ENCODE results near the gene DOCK1. TPM values are rescaled to one million over a fixed set of nuclear protein-coding genes. Genes with fewer than 3 reads are reported as not detected.

The DOCK1 gene
- total RNA-seq, 1 donor from 2014 or later: 74.8 TPM

- Mint-ChIP-seq H3K36me3 (peaks cover 56% of the 10 kb centered on the region), H3K27ac (no peak overlapping the region), H3K4me3 (no peak overlapping the region), H3K27me3 (ENCODE audit: low read depth) (no peaks in the 10 kb centered on the region), H3K9me3 (no peaks in the 10 kb centered on the region), H3K4me1 (peaks cover 9% of the 10 kb centered on the region)
- no peak for TF ChIP-seq CTCF (IDR thresholded peaks at IDR 0.05; ENCODE audit: unreplicated experiment)
- peak in 1 of 2 experiments; percentile 27 for DNase-seq (ENCODE audit: low spot score in 2 of 2, unreplicated experiment in 2 of 2)
These were observed 128.9 kb downstream of the DOCK1 start for GRCh38 chr10:127034034-127034633.

GRCh38 chr10:127034790-127035189, 129.6 kb downstream of the DOCK1 start:
- no peak for DNase-seq (ENCODE audit: low spot score in 2 of 2, unreplicated experiment in 2 of 2)
- H3K36me3 Mint-ChIP-seq: peaks cover 60% of the 10 kb centered on the region
- no peak for TF ChIP-seq CTCF (IDR thresholded peaks at IDR 0.05; ENCODE audit: unreplicated experiment)
- H3K27ac Mint-ChIP-seq: no peak overlapping the region
- H3K27me3 Mint-ChIP-seq (ENCODE audit: low read depth): no peaks in the 10 kb centered on the region
- no peaks in the 10 kb centered on the region for H3K9me3 Mint-ChIP-seq
- no peak overlapping the region for H3K4me3 Mint-ChIP-seq
- H3K4me1 Mint-ChIP-seq: peaks cover 9% of the 10 kb centered on the region

GRCh38 chr10:127035827-127036226, 130.6 kb downstream of the DOCK1 start:
- H3K4me3 Mint-ChIP-seq: no peak overlapping the region
- H3K9me3 Mint-ChIP-seq: no peaks in the 10 kb centered on the region
- H3K4me1 Mint-ChIP-seq: peaks cover 9% of the 10 kb centered on the region
- H3K27ac Mint-ChIP-seq: no peak overlapping the region
- peaks cover 61% of the 10 kb centered on the region for H3K36me3 Mint-ChIP-seq
- TF ChIP-seq CTCF (IDR thresholded peaks at IDR 0.05; ENCODE audit: unreplicated experiment): no peak
- H3K27me3 Mint-ChIP-seq (ENCODE audit: low read depth): no peaks in the 10 kb centered on the region
- no peak for DNase-seq (ENCODE audit: low spot score in 2 of 2, unreplicated experiment in 2 of 2)

- H3K36me3 Mint-ChIP-seq: peaks cover 67% of the 10 kb centered on the region
- H3K27ac Mint-ChIP-seq: no peak overlapping the region
- H3K27me3 Mint-ChIP-seq (ENCODE audit: low read depth): no peaks in the 10 kb centered on the region
- H3K4me3 Mint-ChIP-seq: no peak overlapping the region
- TF ChIP-seq CTCF (IDR thresholded peaks at IDR 0.05; ENCODE audit: unreplicated experiment): no peak
- H3K9me3 Mint-ChIP-seq: no peaks in the 10 kb centered on the region
- H3K4me1 Mint-ChIP-seq: peaks cover 9% of the 10 kb centered on the region
- peak in 1 of 2 experiments; percentile 17 for DNase-seq (ENCODE audit: low spot score in 2 of 2, unreplicated experiment in 2 of 2)
These were observed 131.8 kb downstream of the DOCK1 start for GRCh38 chr10:127036987-127037386.

- Mint-ChIP-seq H3K36me3 (peaks cover 66% of the 10 kb centered on the region), H3K27ac (no peak overlapping the region), H3K27me3 (ENCODE audit: low read depth) (no peaks in the 10 kb centered on the region), H3K4me1 (peaks cover 5% of the 10 kb centered on the region), H3K9me3 (no peaks in the 10 kb centered on the region), H3K4me3 (no peak overlapping the region)
- no peak for TF ChIP-seq CTCF (IDR thresholded peaks at IDR 0.05; ENCODE audit: unreplicated experiment)
- DNase-seq (ENCODE audit: low spot score in 2 of 2, unreplicated experiment in 2 of 2): peak in 1 of 2 experiments; percentile 9
These were observed 134.2 kb downstream of the DOCK1 start for GRCh38 chr10:127039435-127039834.

GRCh38 chr10:127040756-127041155, 135.5 kb downstream of the DOCK1 start:
- Mint-ChIP-seq H3K36me3 (peaks cover 57% of the 10 kb centered on the region), H3K4me3 (no peak overlapping the region), H3K27ac (no peak overlapping the region), H3K27me3 (ENCODE audit: low read depth) (no peaks in the 10 kb centered on the region), H3K4me1 (peaks cover 5% of the 10 kb centered on the region), H3K9me3 (no peaks in the 10 kb centered on the region)
- no peak for DNase-seq (ENCODE audit: low spot score in 2 of 2, unreplicated experiment in 2 of 2)
- no peak for TF ChIP-seq CTCF (IDR thresholded peaks at IDR 0.05; ENCODE audit: unreplicated experiment)

All from mesothelial cell of epicardium (in vitro differentiated cells).